ENCODE data around the gene PARP11. TPM values are rescaled to one million over a fixed set of nuclear protein-coding genes. Genes with fewer than 3 reads are reported as not detected.

The PARP11 gene
- total and polyA plus RNA-seq, 7 experiments from 2014 or later, result 7.2 to 37.4 (median 24.8) TPM

GRCh38 chr12:3882406-3882805 lies 9.2 kb upstream of the PARP11 start:
- Histone ChIP-seq H3K4me1 (ENCODE audit: control insufficient read depth in 2 of 2, insufficient read depth in 2 of 2, low read length in 2 of 2) (peaks cover 0 to 16% of the 10 kb centered on the region in 2 donors), H3K27me3 (ENCODE audit: control insufficient read depth in 2 of 2, insufficient read depth in 2 of 2, low read length in 2 of 2) (no peaks in the 10 kb centered on the region), H3K27ac (ENCODE audit: low read depth, low read length) (no peak overlapping the region), H3K9me3 (ENCODE audit: control insufficient read depth in 2 of 3, low read length in 3 of 3) (no peaks in the 10 kb centered on the region), H3K4me3 (ENCODE audit: low read length) (no peak overlapping the region), H3K36me3 (ENCODE audit: control insufficient read depth in 2 of 3, insufficient read depth in 3 of 3, low read length in 3 of 3) (no peaks in the 10 kb centered on the region)
- Mint-ChIP-seq H3K4me1 (peaks cover 11 to 42% (median 37%) of the 10 kb centered on the region in 7 donors), H3K27ac (no peak overlapping the region), H3K27me3 (peaks cover 0 to 16% (median 0%) of the 10 kb centered on the region in 5 donors), H3K9me3 (peaks cover 0 to 5% (median 0%) of the 10 kb centered on the region in 11 donors), H3K36me3 (peaks cover 0 to 7% (median 0%) of the 10 kb centered on the region in 5 donors), H3K4me3 (no peak overlapping the region)
- ChIA-PET POLR2A (interaction anchor here (0.6 to 5.1 kb wide), 7 partner anchors 9 to 394 kb away, joined by 4 to 44 read pairs (median 4); partner anchors contain the start of gene PARP11), CTCF (interaction anchor here (0.6 to 13.8 kb wide), 8 partner anchors 15 to 395 kb away, joined by 3 to 286 read pairs (median 54); no protein-coding TSS in a partner anchor)
- ATAC-seq, result no peak
- DNase-seq, result no peak
- intact Hi-C loops (cut with micrococcal nuclease), result no loop called here

GRCh38 chr12:3881281-3881950 lies 8.2 kb upstream of the PARP11 start:
- peaks cover 0 to 5% (median 0%) of the 10 kb centered on the region in 11 donors for H3K9me3 Mint-ChIP-seq
- H3K36me3 ChIP-seq (ENCODE audit: control insufficient read depth in 2 of 3, insufficient read depth in 3 of 3, low read length in 3 of 3), result no peaks in the 10 kb centered on the region
- CTCF ChIA-PET, result interaction anchor here (0.6 to 13.8 kb wide), 5 partner anchors 81 to 651 kb away, joined by 3 to 286 read pairs (median 100); no protein-coding TSS in a partner anchor
- no peaks in the 10 kb centered on the region for H3K27me3 ChIP-seq (ENCODE audit: control insufficient read depth in 2 of 2, insufficient read depth in 2 of 2, low read length in 2 of 2)
- no peak overlapping the region for H3K27ac ChIP-seq (ENCODE audit: low read depth, low read length)
- intact Hi-C loops (cut with micrococcal nuclease), result no loop called here
- no peak overlapping the region for H3K4me3 ChIP-seq (ENCODE audit: low read length)
- H3K36me3 Mint-ChIP-seq, result peaks cover 0 to 7% (median 0%) of the 10 kb centered on the region in 5 donors
- no peak for DNase-seq
- no peaks in the 10 kb centered on the region for H3K9me3 ChIP-seq (ENCODE audit: control insufficient read depth in 2 of 3, low read length in 3 of 3)
- ATAC-seq, result no peak
- H3K27me3 Mint-ChIP-seq, result peaks cover 0 to 16% (median 0%) of the 10 kb centered on the region in 5 donors
- POLR2A ChIA-PET, result interaction anchor here (0.8 to 1.3 kb wide), 3 partner anchors 24 to 395 kb away, joined by 3 to 4 read pairs (median 3); no protein-coding TSS in a partner anchor
- peaks cover 0 to 16% of the 10 kb centered on the region in 2 donors for H3K4me1 ChIP-seq (ENCODE audit: control insufficient read depth in 2 of 2, insufficient read depth in 2 of 2, low read length in 2 of 2)
- H3K4me1 Mint-ChIP-seq, result peaks cover 11 to 35% (median 33%) of the 10 kb centered on the region in 7 donors
- no peak overlapping the region for H3K4me3 Mint-ChIP-seq
- peak overlapping the region in 1 of 9 donors; percentile 62 for H3K27ac Mint-ChIP-seq

GRCh38 chr12:3879846-3880245 lies 6.6 kb upstream of the PARP11 start:
- CTCF ChIA-PET, result interaction anchor here (1.5 to 2.2 kb wide), 2 partner anchors 83 to 158 kb away, joined by 10 to 14 read pairs; no protein-coding TSS in a partner anchor
- DNase-seq (no peak), ATAC-seq (no peak)
- H3K4me3 Mint-ChIP-seq, result peak overlapping the region in 7 of 10 donors; percentile 22 to 78 (median 56)
- Histone ChIP-seq H3K36me3 (ENCODE audit: control insufficient read depth in 2 of 3, insufficient read depth in 3 of 3, low read length in 3 of 3) (no peaks in the 10 kb centered on the region), H3K4me3 (ENCODE audit: low read length) (no peak overlapping the region), H3K27ac (ENCODE audit: low read depth, low read length) (no peak overlapping the region), H3K4me1 (ENCODE audit: control insufficient read depth in 2 of 2, insufficient read depth in 2 of 2, low read length in 2 of 2) (peaks cover 0 to 16% of the 10 kb centered on the region in 2 donors), H3K9me3 (ENCODE audit: control insufficient read depth in 2 of 3, low read length in 3 of 3) (no peaks in the 10 kb centered on the region), H3K27me3 (ENCODE audit: control insufficient read depth in 2 of 2, insufficient read depth in 2 of 2, low read length in 2 of 2) (no peaks in the 10 kb centered on the region)
- peaks cover 0 to 16% (median 0%) of the 10 kb centered on the region in 5 donors for H3K27me3 Mint-ChIP-seq
- POLR2A ChIA-PET, result interaction anchor here (1.3 kb wide), 1 partner anchor 389 kb away, joined by 6 read pairs; no protein-coding TSS in a partner anchor
- H3K9me3 Mint-ChIP-seq, result peaks cover 0 to 5% (median 0%) of the 10 kb centered on the region in 11 donors
- peaks cover 0 to 7% (median 0%) of the 10 kb centered on the region in 5 donors for H3K36me3 Mint-ChIP-seq
- H3K4me1 Mint-ChIP-seq, result peaks cover 4 to 28% (median 23%) of the 10 kb centered on the region in 7 donors
- H3K27ac Mint-ChIP-seq, result peak overlapping the region; percentile 60 to 93 (median 89)
- intact Hi-C loops (cut with micrococcal nuclease), result no loop called here

GRCh38 chr12:3871356-3871755 lies 1.8 kb downstream of the PARP11 start:
- Histone ChIP-seq H3K4me1 (ENCODE audit: control insufficient read depth in 2 of 2, insufficient read depth in 2 of 2, low read length in 2 of 2) (peaks cover 23 to 32% of the 10 kb centered on the region in 2 donors), H3K4me3 (ENCODE audit: low read length) (peak overlapping the region; percentile 93), H3K27me3 (ENCODE audit: control insufficient read depth in 2 of 2, insufficient read depth in 2 of 2, low read length in 2 of 2) (no peaks in the 10 kb centered on the region), H3K36me3 (ENCODE audit: control insufficient read depth in 2 of 3, insufficient read depth in 3 of 3, low read length in 3 of 3) (no peaks in the 10 kb centered on the region), H3K27ac (ENCODE audit: low read depth, low read length) (peak overlapping the region; percentile 96), H3K9me3 (ENCODE audit: control insufficient read depth in 2 of 3, low read length in 3 of 3) (no peaks in the 10 kb centered on the region)
- ChIA-PET CTCF (interaction anchor here (0.5 kb wide), 1 partner anchor 91 kb away, joined by 3 read pairs; no protein-coding TSS in a partner anchor), POLR2A (interaction anchor here (1.7 kb wide), 1 partner anchor 91 kb away, joined by 5 read pairs; no protein-coding TSS in a partner anchor)
- Mint-ChIP-seq H3K27me3 (peaks cover 0 to 6% (median 0%) of the 10 kb centered on the region in 5 donors), H3K4me1 (peaks cover 33 to 69% (median 64%) of the 10 kb centered on the region in 7 donors), H3K9me3 (peaks cover 0 to 11% (median 0%) of the 10 kb centered on the region in 11 donors), H3K4me3 (peak overlapping the region; percentile 90 to 99 (median 94)), H3K36me3 (peaks cover under 1 to 42% (median 8%) of the 10 kb centered on the region in 5 donors), H3K27ac (peak overlapping the region; percentile 95 to 99 (median 98))
- intact Hi-C loops (cut with micrococcal nuclease), result loop anchor here (2.0 to 5.0 kb wide), 4 partner anchors 119 to 979 kb away; partner anchors contain the start of genes AKAP3 (in 1 of the 2), CRACR2A (in 1 of the 2), NDUFA9 (in 1 of the 2) and TULP3 (in 1 of the 2)
- peak in 1 of 9 donors; percentile 24 for DNase-seq
- ATAC-seq, result no peak

GRCh38 chr12:3869865-3870264 lies 3.3 kb downstream of the PARP11 start:
- CTCF ChIA-PET, result interaction anchor here (1.0 to 1.2 kb wide), 2 partner anchors 14 to 168 kb away, joined by 3 read pairs; no protein-coding TSS in a partner anchor
- H3K4me1 Mint-ChIP-seq, result peaks cover 34 to 77% (median 65%) of the 10 kb centered on the region in 7 donors

GRCh38 chr12:3869433-3869832 lies 3.8 kb downstream of the PARP11 start:
- H3K4me3 ChIP-seq (ENCODE audit: low read length), result peak overlapping the region; percentile 93
- Mint-ChIP-seq H3K9me3 (peaks cover 6 to 22% (median 11%) of the 10 kb centered on the region in 11 donors), H3K36me3 (peaks cover 11 to 60% (median 27%) of the 10 kb centered on the region in 5 donors), H3K4me1 (peaks cover 34 to 82% (median 70%) of the 10 kb centered on the region in 7 donors), H3K27me3 (peaks cover 0 to 2% (median 0%) of the 10 kb centered on the region in 5 donors), H3K4me3 (peak overlapping the region; percentile 84 to 99 (median 94)), H3K27ac (peak overlapping the region; percentile 95 to 99 (median 98))
- DNase-seq (no peak), ATAC-seq (no peak)
- peaks cover 23 to 32% of the 10 kb centered on the region in 2 donors for H3K4me1 ChIP-seq (ENCODE audit: control insufficient read depth in 2 of 2, insufficient read depth in 2 of 2, low read length in 2 of 2)
- no peaks in the 10 kb centered on the region for H3K27me3 ChIP-seq (ENCODE audit: control insufficient read depth in 2 of 2, insufficient read depth in 2 of 2, low read length in 2 of 2)
- peaks cover 0 to 6% (median 0%) of the 10 kb centered on the region in 3 experiments for H3K9me3 ChIP-seq (ENCODE audit: control insufficient read depth in 2 of 3, low read length in 3 of 3)
- CTCF ChIA-PET, result interaction anchor here (1.0 to 1.6 kb wide), 3 partner anchors 15 to 169 kb away, joined by 3 to 4 read pairs (median 3); no protein-coding TSS in a partner anchor
- POLR2A ChIA-PET, result interaction anchor here (0.7 to 1.8 kb wide), 5 partner anchors 9 to 528 kb away, joined by 3 to 10 read pairs (median 4); no protein-coding TSS in a partner anchor
- no peaks in the 10 kb centered on the region for H3K36me3 ChIP-seq (ENCODE audit: control insufficient read depth in 2 of 3, insufficient read depth in 3 of 3, low read length in 3 of 3)
- intact Hi-C loops (cut with micrococcal nuclease), result no loop called here
- peak overlapping the region; percentile 96 for H3K27ac ChIP-seq (ENCODE audit: low read depth, low read length)

More at GRCh38 chr12:3869865-3870264, 3.3 kb downstream of the PARP11 start:
- Histone ChIP-seq H3K9me3 (ENCODE audit: control insufficient read depth in 2 of 3, low read length in 3 of 3) (peaks cover 0 to 4% (median 0%) of the 10 kb centered on the region in 3 experiments), H3K4me3 (ENCODE audit: low read length) (peak overlapping the region; percentile 93), H3K27ac (ENCODE audit: low read depth, low read length) (peak overlapping the region; percentile 96), H3K27me3 (ENCODE audit: control insufficient read depth in 2 of 2, insufficient read depth in 2 of 2, low read length in 2 of 2) (no peaks in the 10 kb centered on the region), H3K36me3 (ENCODE audit: control insufficient read depth in 2 of 3, insufficient read depth in 3 of 3, low read length in 3 of 3) (no peaks in the 10 kb centered on the region), H3K4me1 (ENCODE audit: control insufficient read depth in 2 of 2, insufficient read depth in 2 of 2, low read length in 2 of 2) (peaks cover 23 to 32% of the 10 kb centered on the region in 2 donors)
- Mint-ChIP-seq H3K27me3 (peaks cover 0 to 2% (median 0%) of the 10 kb centered on the region in 5 donors), H3K4me3 (peak overlapping the region; percentile 84 to 99 (median 94)), H3K36me3 (peaks cover 11 to 56% (median 23%) of the 10 kb centered on the region in 5 donors), H3K27ac (peak overlapping the region; percentile 95 to 99 (median 98)), H3K9me3 (peaks cover 5 to 19% (median 11%) of the 10 kb centered on the region in 11 donors)
- ATAC-seq, result no peak
- POLR2A ChIA-PET, result interaction anchor here (1.8 kb wide), 2 partner anchors 10 to 272 kb away, joined by 5 to 10 read pairs; no protein-coding TSS in a partner anchor
- intact Hi-C loops (cut with micrococcal nuclease), result loop anchor here (1.0 to 5.0 kb wide), 5 partner anchors 117 to 978 kb away; partner anchors contain the start of genes AKAP3 (in 1 of the 2), CRACR2A (in 1 of the 2), NDUFA9 (in 1 of the 2) and TULP3 (in 1 of the 2)
- peak in 6 of 9 donors; percentile 24 to 54 (median 48) for DNase-seq

All from naive thymus-derived CD4-positive, alpha-beta T cell (primary cell).